Keratinocyte (primary cell): ENCODE data around the gene TMOD1. TPM values are rescaled to one million over a fixed set of nuclear protein-coding genes. Genes with fewer than 3 reads are reported as not detected.
"Not testable (repeated sequence)": the region's sequence is repeated elsewhere in the genome, so short reads cannot be mapped to it uniquely, and the experiment has no call there.

ENCODE experiments used
- DNase-seq: peaks from one replicate; pipeline ENCODE4 v3.0.0-alpha.2; 2011; ENCODE audit warnings: low read depth, missing footprints, low spot score
- FAIRE-seq: peaks from 2 replicates; lab custom pipeline; 2011; peaks lifted over from hg19 to GRCh38; lab: Jason Lieb, UNC
- H2AFZ ChIP-seq: 2 replicates; pipeline ENCODE4 v1.6.0; 2012; ENCODE audit warnings: low read length, control low read depth, inconsistent platforms; ENCODE audit not compliant: control insufficient read depth
- H3K27ac ChIP-seq: 2 replicates; pipeline ENCODE4 v1.5.1; 2011; ENCODE audit warnings: low read length; ENCODE audit not compliant: control insufficient read depth, insufficient read depth
- H3K27me3 ChIP-seq: 3 replicates; pipeline ENCODE4 v1.6.0; 2011; ENCODE audit warnings: low read length; ENCODE audit not compliant: control insufficient read depth, insufficient read depth; ENCODE audit errors: extremely low read depth
- H3K36me3 ChIP-seq, 2 experiments: 2 replicates in 1 of 2; 3 replicates in 1 of 2; pipeline ENCODE4 v1.5.1; 2011; ENCODE audit warnings: low read length in 2 of 2, mild to moderate bottlenecking in 1 of 2; ENCODE audit not compliant: control insufficient read depth in 2 of 2, insufficient read depth in 2 of 2; ENCODE audit errors: extremely low read depth in 1 of 2
- H3K4me1 ChIP-seq: 3 replicates; pipeline ENCODE4 v1.5.1; 2011; ENCODE audit warnings: low read length; ENCODE audit not compliant: control insufficient read depth, insufficient read depth; ENCODE audit errors: extremely low read depth
- H3K4me2 ChIP-seq: 3 replicates; pipeline ENCODE4 v1.6.0; 2011; ENCODE audit warnings: low read depth, low read length; ENCODE audit not compliant: control insufficient read depth, insufficient read depth; ENCODE audit errors: extremely low read depth
- H3K4me3 ChIP-seq, 3 experiments: fragments of 200-600 bp in 1 of 3; sonication (generic) in 1 of 3; 2 replicates in 2 of 3; 3 replicates in 1 of 3; pipeline ENCODE4 v1.5.1; 2011 to 2016; ENCODE audit warnings: low read length in 3 of 3, mild to moderate bottlenecking in 3 of 3, control low read depth in 2 of 3, inconsistent platforms in 1 of 3, low read depth in 1 of 3, mixed read lengths in 1 of 3, mixed run types in 1 of 3, moderate library complexity in 1 of 3; ENCODE audit not compliant: control insufficient read depth in 2 of 3, insufficient read depth in 2 of 3; ENCODE audit errors: extremely low read depth in 1 of 3
- H3K79me2 ChIP-seq: 2 replicates; pipeline ENCODE4 v1.6.0; 2012; ENCODE audit warnings: low read length; ENCODE audit not compliant: control insufficient read depth, insufficient read depth
- H3K9ac ChIP-seq: 3 replicates; pipeline ENCODE4 v1.6.0; 2011; ENCODE audit warnings: low read length; ENCODE audit not compliant: control insufficient read depth, insufficient read depth; ENCODE audit errors: extremely low read depth
- H3K9me1 ChIP-seq: 3 replicates; pipeline ENCODE4 v1.6.0; 2011; ENCODE audit warnings: low read length; ENCODE audit not compliant: control insufficient read depth, insufficient read depth; ENCODE audit errors: extremely low read depth
- H3K9me3 ChIP-seq: 2 replicates; pipeline ENCODE4 v1.5.1; 2012; ENCODE audit warnings: low read depth, low read length; ENCODE audit not compliant: control insufficient read depth
- H4K20me1 ChIP-seq: 3 replicates; pipeline ENCODE4 v1.6.0; 2011; ENCODE audit warnings: low read length; ENCODE audit not compliant: control insufficient read depth, insufficient read depth; ENCODE audit errors: extremely low read depth
- EZH2 ChIP-seq: IDR thresholded peaks from one replicate; pipeline ENCODE4 v1.6.1; 2012; ENCODE audit warnings: inconsistent platforms, mild to moderate bottlenecking, low read length, moderate library complexity
- dilution Hi-C: fragments of 300-500 bp; cut with MboI; formaldehyde crosslinking; loops from one replicate; pipeline ENCODE4 v1.7.0; 2020; ENCODE audit warnings: low sequenced_read_pairs; ENCODE audit not compliant: extremely low pct_ligation_motif_present
- polyA plus RNA-seq, 5 experiments: library from polyadenylated mRNA; depleted of rRNA in 3 of 5; stranded (reverse) in 3 of 5; stranded (forward) in 1 of 5; unstranded in 1 of 5; fragments of >200 nt; gene quantifications; 1 replicate in 1 of 5; 2 replicates in 3 of 5; 3 replicates in 1 of 5; pipeline versions ENCODE4 v1.2.1 to v1.2.3, GENCODE V29; 2011 to 2012; ENCODE audit warnings: missing spikeins in 2 of 5, low read depth in 1 of 5, low replicate concordance in 1 of 5
- TF ChIP-seq, protein P1 (sequence below), 3 experiments: IDR thresholded peaks in 1 of 3; conservative IDR thresholded peaks in 1 of 3; optimal IDR thresholded peaks in 1 of 3; 2 replicates in 2 of 3; 3 replicates in 1 of 3; pipeline versions ENCODE3 to v1.5.1; 2011; ENCODE audit warnings: low read length in 3 of 3, mild to moderate bottlenecking in 3 of 3, moderate library complexity in 2 of 3, control low read depth in 1 of 3, inconsistent platforms in 1 of 3; ENCODE audit not compliant: insufficient read depth in 2 of 3; ENCODE audit errors: extremely low read depth in 1 of 3

TMOD1 gene
- polyA plus RNA-seq, 1 donor (not counting 4 experiments of a cell fraction or from before 2014, with no cell fraction given), result not detected

DNA sequence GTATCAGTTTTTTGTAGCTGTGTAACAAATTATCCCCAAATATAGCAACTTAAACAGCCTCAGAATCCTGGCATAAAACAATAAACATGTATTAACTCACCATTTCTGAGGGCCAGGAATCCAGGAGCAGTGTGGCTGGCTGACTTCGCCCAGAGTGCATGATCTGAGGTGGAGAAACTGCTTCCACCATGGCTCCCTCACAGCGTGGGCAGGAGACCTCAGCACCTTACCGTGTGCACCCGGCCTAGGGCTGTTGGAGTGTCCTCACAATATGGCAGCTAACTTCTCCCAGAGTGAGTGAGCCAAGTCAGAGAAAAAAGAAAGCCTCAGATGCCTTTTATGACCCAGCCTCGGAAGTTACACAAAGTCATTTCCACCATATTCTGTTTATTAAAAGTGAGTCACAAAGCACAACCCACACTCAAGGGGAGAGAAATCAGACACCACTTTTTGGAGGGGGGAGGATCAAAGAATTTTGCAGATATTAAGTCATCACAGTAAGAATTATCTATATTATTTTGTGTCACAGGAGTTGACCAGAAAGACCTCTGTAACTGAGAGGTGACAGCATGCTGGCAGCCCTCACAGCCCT, 72.1 kb downstream of the TMOD1 start:
- Histone ChIP-seq H3K9me3 (no peaks in the 10 kb centered on the region), H3K9me1 (no peaks in the 10 kb centered on the region), H3K4me2 (no peak overlapping the region), H3K79me2 (no peaks in the 10 kb centered on the region), H3K27ac (no peak overlapping the region), H3K9ac (no peak overlapping the region), H3K36me3 (no peaks in the 10 kb centered on the region), H3K4me1 (no peaks in the 10 kb centered on the region), H3K27me3 (no peaks in the 10 kb centered on the region), H2AFZ (no peak overlapping the region), H3K4me3 (no peak overlapping the region), H4K20me1 (no peaks in the 10 kb centered on the region)
- no peak for FAIRE-seq
- no peak for DNase-seq
- no peak for TF ChIP-seq EZH2
- TF ChIP-seq, protein P1, sequence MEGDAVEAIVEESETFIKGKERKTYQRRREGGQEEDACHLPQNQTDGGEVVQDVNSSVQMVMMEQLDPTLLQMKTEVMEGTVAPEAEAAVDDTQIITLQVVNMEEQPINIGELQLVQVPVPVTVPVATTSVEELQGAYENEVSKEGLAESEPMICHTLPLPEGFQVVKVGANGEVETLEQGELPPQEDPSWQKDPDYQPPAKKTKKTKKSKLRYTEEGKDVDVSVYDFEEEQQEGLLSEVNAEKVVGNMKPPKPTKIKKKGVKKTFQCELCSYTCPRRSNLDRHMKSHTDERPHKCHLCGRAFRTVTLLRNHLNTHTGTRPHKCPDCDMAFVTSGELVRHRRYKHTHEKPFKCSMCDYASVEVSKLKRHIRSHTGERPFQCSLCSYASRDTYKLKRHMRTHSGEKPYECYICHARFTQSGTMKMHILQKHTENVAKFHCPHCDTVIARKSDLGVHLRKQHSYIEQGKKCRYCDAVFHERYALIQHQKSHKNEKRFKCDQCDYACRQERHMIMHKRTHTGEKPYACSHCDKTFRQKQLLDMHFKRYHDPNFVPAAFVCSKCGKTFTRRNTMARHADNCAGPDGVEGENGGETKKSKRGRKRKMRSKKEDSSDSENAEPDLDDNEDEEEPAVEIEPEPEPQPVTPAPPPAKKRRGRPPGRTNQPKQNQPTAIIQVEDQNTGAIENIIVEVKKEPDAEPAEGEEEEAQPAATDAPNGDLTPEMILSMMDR (optimal IDR thresholded peaks at IDR 0.05 in 1 of 3, IDR thresholded peaks at IDR 0.05 in 1 of 3, conservative IDR thresholded peaks at IDR 0.05 in 1 of 3; ENCODE audit: extremely low read depth in 1 of 3, insufficient read depth in 2 of 3, low read length in 3 of 3), result no peak
- dilution Hi-C loops, result no loop called here

DNA sequence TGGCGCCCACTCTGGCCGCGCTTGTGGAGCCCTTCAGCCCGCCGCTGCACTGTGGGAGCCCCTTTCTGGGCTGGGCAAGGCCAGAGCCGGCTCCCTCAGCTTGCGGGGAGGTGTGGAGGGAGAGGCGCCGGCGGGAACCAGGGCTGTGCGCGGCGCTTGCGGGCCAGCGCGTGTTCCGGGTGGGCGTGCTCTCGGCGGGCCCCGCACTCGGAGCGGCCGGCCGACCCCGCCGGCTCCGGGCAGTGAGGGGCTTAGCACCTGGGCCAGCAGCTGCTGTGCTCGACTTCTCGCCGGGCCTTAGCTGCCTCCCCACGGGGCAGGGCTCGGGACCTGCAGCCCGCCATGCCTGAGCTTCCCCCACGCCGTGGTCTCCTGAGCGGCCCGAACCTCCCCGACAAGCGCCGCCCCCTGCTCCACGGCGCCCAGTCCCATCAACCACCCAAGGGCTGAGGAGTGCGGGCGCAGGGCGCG, 72.7 kb downstream of the TMOD1 start:
- H3K27ac ChIP-seq, H3K4me1 ChIP-seq, H3K4me2 ChIP-seq, H3K9me1 ChIP-seq, H3K79me2 ChIP-seq, H3K9ac ChIP-seq, H3K9me3 ChIP-seq, H3K36me3 ChIP-seq, H3K4me3 ChIP-seq, H2AFZ ChIP-seq, FAIRE-seq, DNase-seq, dilution Hi-C loops, H3K27me3 ChIP-seq, H4K20me1 ChIP-seq: not testable (repeated sequence)

DNA sequence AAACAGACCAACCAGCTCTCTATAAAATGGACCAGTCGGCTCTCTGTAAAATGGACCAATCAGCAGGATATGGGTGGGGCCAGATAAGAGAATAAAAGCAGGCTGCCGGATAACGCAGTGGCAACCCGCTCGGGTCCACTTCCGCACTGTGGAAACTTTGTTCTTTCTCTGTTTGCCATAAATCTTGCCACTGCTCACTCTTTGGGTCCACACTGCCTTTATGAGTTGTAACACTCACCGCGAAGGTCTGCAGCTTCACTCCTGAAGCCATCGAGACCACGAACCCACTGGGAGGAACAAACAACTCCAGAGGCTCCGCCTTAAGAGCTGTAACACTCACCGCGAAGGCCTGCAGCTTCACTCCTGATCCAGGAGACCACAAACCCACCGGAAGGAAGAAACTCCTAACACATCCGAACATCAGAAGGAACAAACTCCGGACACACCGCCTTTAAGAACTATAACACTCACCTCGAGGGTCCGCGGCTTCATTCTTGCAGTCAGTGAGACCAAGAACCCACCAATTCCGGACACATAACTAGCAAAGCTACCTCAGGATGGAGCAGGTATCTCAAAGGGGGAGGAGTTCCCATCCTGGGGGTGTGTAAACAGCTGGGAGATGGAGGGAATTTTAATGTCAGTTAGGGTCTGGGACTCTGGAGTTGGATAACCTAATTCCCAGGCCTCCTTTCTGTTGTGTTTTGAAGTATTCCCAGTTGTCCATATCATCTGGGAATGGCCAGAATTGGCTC, 73.6 kb downstream of the TMOD1 start:
- FAIRE-seq, H3K36me3 ChIP-seq, H3K79me2 ChIP-seq, H3K27ac ChIP-seq, H2AFZ ChIP-seq, H3K9ac ChIP-seq, dilution Hi-C loops, H4K20me1 ChIP-seq, H3K9me1 ChIP-seq, H3K4me1 ChIP-seq, H3K9me3 ChIP-seq, H3K4me3 ChIP-seq, H3K4me2 ChIP-seq, H3K27me3 ChIP-seq, DNase-seq: not testable (repeated sequence)
